ENCODE measurements around the gene INTU.
"Not testable (repeated sequence)": the region's sequence is repeated elsewhere in the genome, so short reads cannot be mapped to it uniquely, and the experiment has no call there.

INTU gene

DNA sequence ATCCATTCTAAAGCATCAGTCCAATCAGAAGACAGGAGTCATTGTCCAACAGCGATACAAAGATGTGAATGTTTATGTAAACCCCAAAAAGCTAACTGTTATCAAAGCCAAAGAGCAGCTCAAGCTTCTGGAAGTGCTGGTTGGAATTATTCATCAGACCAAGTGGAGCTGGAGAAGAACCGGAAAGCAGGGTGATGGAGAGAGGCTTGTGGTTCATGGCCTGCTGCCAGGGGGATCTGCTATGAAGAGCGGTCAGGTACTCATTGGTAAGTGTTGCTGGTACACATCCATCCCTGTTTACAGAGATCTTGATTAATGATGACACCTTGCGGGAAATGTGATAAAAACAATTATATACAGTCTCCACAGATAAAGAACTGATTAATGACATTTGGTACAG is 11.0 kb downstream of the INTU start:
- TF ChIP-seq, protein P1, sequence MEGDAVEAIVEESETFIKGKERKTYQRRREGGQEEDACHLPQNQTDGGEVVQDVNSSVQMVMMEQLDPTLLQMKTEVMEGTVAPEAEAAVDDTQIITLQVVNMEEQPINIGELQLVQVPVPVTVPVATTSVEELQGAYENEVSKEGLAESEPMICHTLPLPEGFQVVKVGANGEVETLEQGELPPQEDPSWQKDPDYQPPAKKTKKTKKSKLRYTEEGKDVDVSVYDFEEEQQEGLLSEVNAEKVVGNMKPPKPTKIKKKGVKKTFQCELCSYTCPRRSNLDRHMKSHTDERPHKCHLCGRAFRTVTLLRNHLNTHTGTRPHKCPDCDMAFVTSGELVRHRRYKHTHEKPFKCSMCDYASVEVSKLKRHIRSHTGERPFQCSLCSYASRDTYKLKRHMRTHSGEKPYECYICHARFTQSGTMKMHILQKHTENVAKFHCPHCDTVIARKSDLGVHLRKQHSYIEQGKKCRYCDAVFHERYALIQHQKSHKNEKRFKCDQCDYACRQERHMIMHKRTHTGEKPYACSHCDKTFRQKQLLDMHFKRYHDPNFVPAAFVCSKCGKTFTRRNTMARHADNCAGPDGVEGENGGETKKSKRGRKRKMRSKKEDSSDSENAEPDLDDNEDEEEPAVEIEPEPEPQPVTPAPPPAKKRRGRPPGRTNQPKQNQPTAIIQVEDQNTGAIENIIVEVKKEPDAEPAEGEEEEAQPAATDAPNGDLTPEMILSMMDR (IDR thresholded peaks at IDR 0.05; ENCODE audit: low read length): no peak
- TF ChIP-seq EZH2 (IDR thresholded peaks at IDR 0.05; ENCODE audit: borderline replicate concordance, low read length): no peak
- H4K20me1 ChIP-seq (ENCODE audit: insufficient read depth, low read length): no peaks in the 10 kb centered on the region
- no peaks in the 10 kb centered on the region for H3K36me3 ChIP-seq (ENCODE audit: insufficient read depth, low read length)
- H2AFZ ChIP-seq (ENCODE audit: low read length): no peak overlapping the region
- no peaks in the 10 kb centered on the region for H3K27me3 ChIP-seq (ENCODE audit: insufficient read depth, low read length)
- H3F3A ChIP-seq (ENCODE audit: insufficient read depth, low read length): no peaks in the 10 kb centered on the region
- H3K4me1 ChIP-seq (ENCODE audit: insufficient read depth, low read length, severe bottlenecking): no peaks in the 10 kb centered on the region
- H3K4me3 ChIP-seq (ENCODE audit: low read depth, low read length, poor library complexity, severe bottlenecking): no peak overlapping the region
- H3K9me2 ChIP-seq (ENCODE audit: low read depth, low read length): no peaks in the 10 kb centered on the region
- no peak overlapping the region for H3K27ac ChIP-seq (ENCODE audit: low read depth, low read length, poor library complexity, severe bottlenecking)
- H3K9ac ChIP-seq (ENCODE audit: low read length): no peak overlapping the region
- H3K79me2 ChIP-seq (ENCODE audit: insufficient read depth, low read length): no peaks in the 10 kb centered on the region
- no peak overlapping the region for H3K4me2 ChIP-seq (ENCODE audit: low read length)
- H3K9me3 ChIP-seq (ENCODE audit: low read length): no peaks in the 10 kb centered on the region

DNA sequence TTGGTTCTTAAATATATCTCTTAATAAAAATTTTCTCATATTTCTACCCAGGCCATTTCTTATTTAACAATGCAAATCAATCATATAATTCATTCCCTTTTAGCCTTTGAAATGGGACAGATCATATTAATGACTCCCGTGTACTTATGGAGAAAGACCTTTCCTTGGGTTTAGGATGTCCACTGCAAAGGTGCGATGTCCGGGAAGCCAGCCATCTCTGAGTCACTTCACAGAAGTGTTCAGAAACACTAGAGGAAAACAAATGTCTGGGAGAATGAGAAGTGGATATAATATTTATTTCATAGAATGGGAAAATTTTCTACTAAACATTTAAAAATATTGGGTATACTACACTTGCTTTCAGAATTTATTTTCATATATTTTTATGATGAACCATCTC is 15.3 kb downstream of the INTU start:
- no peaks in the 10 kb centered on the region for H3K9me3 ChIP-seq (ENCODE audit: low read length)
- H3K27ac ChIP-seq (ENCODE audit: low read depth, low read length, poor library complexity, severe bottlenecking): no peak overlapping the region

DNA sequence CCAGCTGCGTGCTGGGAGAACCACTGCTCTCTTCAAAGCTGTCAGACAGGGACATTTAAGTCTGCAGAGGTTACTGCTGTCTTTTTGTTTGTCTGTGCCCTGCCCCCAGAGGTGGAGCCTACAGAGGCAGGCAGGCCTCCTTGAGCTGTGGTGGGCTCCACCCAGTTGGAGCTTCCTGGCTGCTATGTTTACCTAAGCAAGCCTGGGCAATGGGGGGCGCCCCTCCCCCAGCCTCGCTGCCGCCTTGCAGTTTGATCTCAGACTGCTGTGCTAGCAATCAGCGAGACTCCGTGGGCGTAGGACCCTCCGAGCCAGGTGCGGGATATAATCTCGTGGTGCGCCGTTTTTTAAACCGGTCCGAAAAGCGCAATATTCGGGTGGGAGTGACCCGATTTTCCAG is 22.8 kb downstream of the INTU start:
- H3K9me3 ChIP-seq (ENCODE audit: low read length); H3K9ac ChIP-seq (ENCODE audit: low read length); H3K36me3 ChIP-seq (ENCODE audit: insufficient read depth, low read length); H3K4me2 ChIP-seq (ENCODE audit: low read length); H3F3A ChIP-seq (ENCODE audit: insufficient read depth, low read length); H3K4me3 ChIP-seq (ENCODE audit: low read depth, low read length, poor library complexity, severe bottlenecking); H3K27me3 ChIP-seq (ENCODE audit: insufficient read depth, low read length); H3K79me2 ChIP-seq (ENCODE audit: insufficient read depth, low read length); H3K27ac ChIP-seq (ENCODE audit: low read depth, low read length, poor library complexity, severe bottlenecking); H3K9me2 ChIP-seq (ENCODE audit: low read depth, low read length); H3K4me1 ChIP-seq (ENCODE audit: insufficient read depth, low read length, severe bottlenecking); H2AFZ ChIP-seq (ENCODE audit: low read length); H4K20me1 ChIP-seq (ENCODE audit: insufficient read depth, low read length): not testable (repeated sequence)

More for the DNA sequence above, 15.3 kb downstream of the INTU start:
- H3K4me3 ChIP-seq (ENCODE audit: low read depth, low read length, poor library complexity, severe bottlenecking): no peak overlapping the region
- H3K27me3 ChIP-seq (ENCODE audit: insufficient read depth, low read length): no peaks in the 10 kb centered on the region
- H3F3A ChIP-seq (ENCODE audit: insufficient read depth, low read length): no peaks in the 10 kb centered on the region
- H3K4me1 ChIP-seq (ENCODE audit: insufficient read depth, low read length, severe bottlenecking): no peaks in the 10 kb centered on the region
- no peaks in the 10 kb centered on the region for H3K79me2 ChIP-seq (ENCODE audit: insufficient read depth, low read length)
- no peaks in the 10 kb centered on the region for H4K20me1 ChIP-seq (ENCODE audit: insufficient read depth, low read length)
- TF ChIP-seq, protein P1 (IDR thresholded peaks at IDR 0.05; ENCODE audit: low read length): no peak
- TF ChIP-seq EZH2 (IDR thresholded peaks at IDR 0.05; ENCODE audit: borderline replicate concordance, low read length): no peak
- H3K9me2 ChIP-seq (ENCODE audit: low read depth, low read length): no peaks in the 10 kb centered on the region
- H3K4me2 ChIP-seq (ENCODE audit: low read length): no peak overlapping the region
- H3K9ac ChIP-seq (ENCODE audit: low read length): no peak overlapping the region
- no peak overlapping the region for H2AFZ ChIP-seq (ENCODE audit: low read length)
- no peaks in the 10 kb centered on the region for H3K36me3 ChIP-seq (ENCODE audit: insufficient read depth, low read length)

DNA sequence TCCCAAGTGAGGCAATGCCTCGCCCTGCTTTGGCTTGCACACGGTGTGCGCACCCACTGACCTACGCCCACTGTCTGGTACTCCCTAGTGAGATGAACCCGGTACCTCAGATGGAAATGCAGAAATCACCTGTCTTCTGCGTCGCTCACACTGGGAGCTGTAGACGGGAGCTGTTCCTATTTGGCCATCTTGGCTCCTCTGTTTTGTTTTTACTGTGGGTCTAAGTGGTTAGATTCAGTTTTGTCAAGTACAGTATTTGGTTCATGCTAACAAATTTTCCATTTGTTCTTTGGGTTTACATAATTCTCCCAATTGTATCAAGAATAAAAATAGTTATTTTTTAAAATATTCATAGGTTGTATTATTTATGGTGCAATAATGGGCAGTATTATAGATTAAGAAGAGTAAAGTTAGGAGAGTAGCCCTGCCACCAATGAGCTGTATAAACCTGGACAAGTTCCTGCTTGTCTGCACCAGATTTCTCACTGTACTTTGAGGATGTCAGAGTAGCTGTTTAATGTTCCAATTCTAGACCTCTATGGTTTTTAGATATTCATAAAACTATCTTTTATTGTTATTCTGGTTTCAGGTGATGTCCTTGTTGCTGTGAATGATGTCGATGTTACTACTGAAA is 23.4 kb downstream of the INTU start:
- H3F3A ChIP-seq (ENCODE audit: insufficient read depth, low read length): no peaks in the 10 kb centered on the region
- H3K4me3 ChIP-seq (ENCODE audit: low read depth, low read length, poor library complexity, severe bottlenecking): no peak overlapping the region
- H3K36me3 ChIP-seq (ENCODE audit: insufficient read depth, low read length): no peaks in the 10 kb centered on the region
- H3K27ac ChIP-seq (ENCODE audit: low read depth, low read length, poor library complexity, severe bottlenecking): no peak overlapping the region
- no peak for TF ChIP-seq EZH2 (IDR thresholded peaks at IDR 0.05; ENCODE audit: borderline replicate concordance, low read length)
- TF ChIP-seq, protein P1 (IDR thresholded peaks at IDR 0.05; ENCODE audit: low read length): no peak
- H3K9me2 ChIP-seq (ENCODE audit: low read depth, low read length): no peaks in the 10 kb centered on the region
- H3K4me2 ChIP-seq (ENCODE audit: low read length): no peak overlapping the region
- no peaks in the 10 kb centered on the region for H3K9me3 ChIP-seq (ENCODE audit: low read length)
- H4K20me1 ChIP-seq (ENCODE audit: insufficient read depth, low read length): no peaks in the 10 kb centered on the region
- H3K9ac ChIP-seq (ENCODE audit: low read length): no peak overlapping the region
- H3K4me1 ChIP-seq (ENCODE audit: insufficient read depth, low read length, severe bottlenecking): no peaks in the 10 kb centered on the region
- H2AFZ ChIP-seq (ENCODE audit: low read length): no peak overlapping the region
- no peaks in the 10 kb centered on the region for H3K79me2 ChIP-seq (ENCODE audit: insufficient read depth, low read length)
- no peaks in the 10 kb centered on the region for H3K27me3 ChIP-seq (ENCODE audit: insufficient read depth, low read length)

Data from OCI-LY1 (cell line).